ENCODE results near the gene ZNF408.

DNA sequence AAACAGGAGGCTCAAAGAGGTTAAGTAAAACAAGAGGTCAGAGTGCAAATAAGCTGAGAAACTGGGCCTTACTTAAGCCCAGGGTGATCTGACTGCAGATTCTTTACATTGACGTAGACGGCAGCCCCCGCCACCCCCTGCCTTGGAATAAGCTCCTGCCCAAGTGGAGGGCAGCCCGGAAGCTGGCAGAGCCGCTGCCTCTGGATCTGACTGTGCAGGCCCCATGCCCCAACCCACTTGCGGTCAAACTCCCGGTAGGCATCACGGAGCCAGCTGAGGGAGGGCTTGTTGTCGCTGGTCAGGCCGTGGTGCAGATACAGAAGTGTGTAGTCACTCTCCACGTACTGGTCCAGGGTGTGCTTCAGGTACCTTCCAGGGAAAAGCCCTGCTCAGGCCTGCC is 19.0 kb upstream of the ZNF408 start:
- no peak for TF ChIP-seq POLR2AphosphoS5 (IDR thresholded peaks at IDR 0.05; ENCODE audit: insufficient read depth, low read depth, low read length)
- TF ChIP-seq EZH2 (IDR thresholded peaks at IDR 0.05; ENCODE audit: borderline replicate concordance, low read depth, low read length, severe bottlenecking) = no peak
- TF ChIP-seq POLR2A (IDR thresholded peaks at IDR 0.05; ENCODE audit: low read depth, low read length) = no peak
- TF ChIP-seq, protein P1, sequence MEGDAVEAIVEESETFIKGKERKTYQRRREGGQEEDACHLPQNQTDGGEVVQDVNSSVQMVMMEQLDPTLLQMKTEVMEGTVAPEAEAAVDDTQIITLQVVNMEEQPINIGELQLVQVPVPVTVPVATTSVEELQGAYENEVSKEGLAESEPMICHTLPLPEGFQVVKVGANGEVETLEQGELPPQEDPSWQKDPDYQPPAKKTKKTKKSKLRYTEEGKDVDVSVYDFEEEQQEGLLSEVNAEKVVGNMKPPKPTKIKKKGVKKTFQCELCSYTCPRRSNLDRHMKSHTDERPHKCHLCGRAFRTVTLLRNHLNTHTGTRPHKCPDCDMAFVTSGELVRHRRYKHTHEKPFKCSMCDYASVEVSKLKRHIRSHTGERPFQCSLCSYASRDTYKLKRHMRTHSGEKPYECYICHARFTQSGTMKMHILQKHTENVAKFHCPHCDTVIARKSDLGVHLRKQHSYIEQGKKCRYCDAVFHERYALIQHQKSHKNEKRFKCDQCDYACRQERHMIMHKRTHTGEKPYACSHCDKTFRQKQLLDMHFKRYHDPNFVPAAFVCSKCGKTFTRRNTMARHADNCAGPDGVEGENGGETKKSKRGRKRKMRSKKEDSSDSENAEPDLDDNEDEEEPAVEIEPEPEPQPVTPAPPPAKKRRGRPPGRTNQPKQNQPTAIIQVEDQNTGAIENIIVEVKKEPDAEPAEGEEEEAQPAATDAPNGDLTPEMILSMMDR (IDR thresholded peaks at IDR 0.05; ENCODE audit: extremely low read depth in 1 of 2, insufficient read depth in 1 of 2, low read depth in 1 of 2, low read length in 2 of 2) = no peak
- TF ChIP-seq FOS (IDR thresholded peaks at IDR 0.05; ENCODE audit: borderline replicate concordance, insufficient read depth, low read length) = no peak
- no peak for TF ChIP-seq MYC (IDR thresholded peaks at IDR 0.05; ENCODE audit: low read depth, low read length)
- no peak for TF ChIP-seq JUN (IDR thresholded peaks at IDR 0.05; ENCODE audit: borderline replicate concordance, insufficient read depth, insufficient read length, low read depth)
- TF ChIP-seq, protein P2, sequence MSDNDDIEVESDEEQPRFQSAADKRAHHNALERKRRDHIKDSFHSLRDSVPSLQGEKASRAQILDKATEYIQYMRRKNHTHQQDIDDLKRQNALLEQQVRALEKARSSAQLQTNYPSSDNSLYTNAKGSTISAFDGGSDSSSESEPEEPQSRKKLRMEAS (IDR thresholded peaks at IDR 0.05; ENCODE audit: insufficient read depth, insufficient read length) = no peak
- TF ChIP-seq GATA2 (IDR thresholded peaks at IDR 0.05; ENCODE audit: insufficient read depth, insufficient read length, low read depth, low read length) = no peak

All from endothelial cell of umbilical vein (primary cell).